NCI-H146 treated with DMSO at 0.1 percent for 48 hours (cell line): Measurements from ENCODE around the gene SNTG2.

Experiments used
- DNase-seq: peaks from one replicate; lab custom pipeline; 2025; ENCODE audit not compliant: unreplicated experiment; lab: John Stamatoyannopoulos, UW

Gene SNTG2

DNA sequence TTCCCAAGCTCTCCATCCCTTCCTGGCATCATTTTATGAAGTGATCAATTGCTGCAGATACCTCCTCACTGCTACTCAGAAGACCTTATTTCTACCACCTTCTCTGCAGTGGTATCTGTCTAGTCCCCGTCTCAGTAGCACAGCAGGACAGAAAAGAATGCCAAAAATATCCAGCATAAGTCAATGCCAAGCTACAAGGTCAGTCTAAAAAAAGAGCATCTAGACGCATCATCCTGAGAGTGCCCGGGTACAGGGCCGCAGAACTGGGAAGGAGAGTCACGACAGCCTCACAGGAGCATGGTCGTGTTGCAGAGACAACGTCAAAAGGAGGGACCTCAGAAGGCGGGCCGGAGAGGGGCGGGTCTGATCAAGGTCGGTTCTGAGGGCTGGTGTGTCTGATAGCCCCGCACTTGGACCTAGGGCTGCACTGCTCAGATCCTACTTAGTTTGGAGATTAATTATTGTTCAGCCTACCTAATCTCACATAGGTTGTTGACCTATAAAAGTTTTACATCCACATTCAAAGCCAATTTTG is 24.3 kb upstream of the SNTG2 start:
- no peak for DNase-seq

DNA sequence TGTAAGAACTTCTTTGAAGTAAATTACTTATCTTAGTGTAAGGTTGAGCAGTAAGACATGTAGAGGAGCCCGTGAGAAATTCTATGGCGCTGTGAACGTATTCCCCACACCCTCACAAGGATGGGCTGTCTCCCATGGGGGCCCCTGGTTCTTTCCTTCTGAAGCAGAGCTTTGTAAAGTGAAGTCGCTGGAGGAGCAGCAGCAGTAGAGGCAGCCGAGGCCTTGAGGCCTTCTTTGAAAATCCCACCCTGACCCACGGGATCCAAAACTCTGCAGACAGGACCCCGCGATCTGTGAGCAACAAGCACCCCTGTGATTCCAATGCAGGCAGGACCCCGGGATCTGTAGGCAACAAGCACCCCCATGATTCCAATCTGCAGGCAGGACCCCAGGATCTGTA is 23.8 kb upstream of the SNTG2 start:
- no peak for DNase-seq

DNA sequence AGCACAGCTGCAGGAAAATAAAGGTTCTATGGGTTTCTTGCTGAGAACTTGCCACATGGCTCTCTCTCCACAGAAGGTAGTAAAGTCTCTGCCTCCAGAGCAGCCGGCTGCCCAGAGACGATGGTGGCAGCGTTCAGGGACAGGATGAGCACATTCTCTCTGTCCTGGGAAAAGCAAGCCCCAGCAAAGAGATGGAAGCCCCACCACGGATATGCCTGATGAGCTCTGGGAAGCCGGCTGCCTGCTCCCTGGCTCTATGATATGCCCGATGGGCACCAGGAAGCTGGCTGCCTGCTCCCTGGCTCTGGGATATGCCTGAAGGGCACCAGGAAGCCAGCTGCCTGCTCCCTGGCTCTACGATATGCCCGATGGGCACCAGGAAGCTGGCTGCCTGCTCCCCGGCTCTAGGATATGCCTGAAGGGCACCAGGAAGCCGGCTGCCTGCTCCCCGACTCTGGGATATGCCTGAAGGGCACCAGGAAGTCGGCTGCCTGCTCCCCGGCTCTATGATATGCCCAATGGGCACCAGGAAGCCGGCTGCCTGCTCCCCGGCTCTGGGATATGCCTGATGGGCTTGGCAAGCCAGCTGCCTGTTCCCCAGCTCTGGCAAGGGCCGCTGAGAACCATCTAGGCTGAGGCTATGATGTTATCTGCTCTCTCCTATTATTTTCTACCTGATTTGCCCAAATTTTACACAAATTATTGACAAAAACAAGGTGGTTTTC is 21.5 kb upstream of the SNTG2 start:
- no peak for DNase-seq

DNA sequence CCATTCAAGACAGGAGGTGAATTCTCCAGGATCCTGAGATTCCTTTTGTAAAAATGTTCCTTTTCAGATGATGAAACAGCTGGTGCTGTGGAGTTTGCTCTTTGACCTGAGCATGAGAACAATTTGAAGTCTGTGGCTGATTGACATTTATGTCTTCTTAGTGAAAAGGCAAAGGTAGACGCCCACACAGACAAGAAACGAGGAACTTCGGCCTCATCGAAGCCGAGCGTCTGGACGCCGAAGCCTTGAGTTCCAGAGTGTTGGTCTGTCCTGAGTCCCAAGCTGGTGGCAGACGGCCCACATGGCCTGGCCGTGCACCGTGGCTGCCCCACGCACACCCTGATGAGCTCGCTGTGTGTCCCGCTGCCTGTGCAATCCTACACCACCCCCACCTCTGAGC is 20.7 kb upstream of the SNTG2 start:
- no peak for DNase-seq

DNA sequence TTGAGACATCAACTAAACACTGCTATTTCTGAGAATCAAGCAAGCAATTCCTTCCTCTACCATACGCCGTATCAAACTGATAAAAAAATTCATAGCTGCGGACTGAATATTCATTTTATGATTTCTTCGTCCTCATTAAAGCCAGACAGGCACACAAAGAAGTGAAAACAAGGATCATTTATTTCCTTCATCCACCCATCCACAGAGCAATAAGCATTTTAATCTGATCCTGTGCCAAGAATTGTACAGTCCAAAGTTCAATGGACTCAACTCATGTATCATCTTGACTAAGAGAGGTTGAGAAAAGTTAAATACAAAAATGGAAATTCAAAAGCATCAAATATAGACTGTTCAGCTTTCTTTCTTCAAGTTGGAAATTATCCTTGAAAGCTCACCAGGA is 19.7 kb upstream of the SNTG2 start:
- no peak for DNase-seq

DNA sequence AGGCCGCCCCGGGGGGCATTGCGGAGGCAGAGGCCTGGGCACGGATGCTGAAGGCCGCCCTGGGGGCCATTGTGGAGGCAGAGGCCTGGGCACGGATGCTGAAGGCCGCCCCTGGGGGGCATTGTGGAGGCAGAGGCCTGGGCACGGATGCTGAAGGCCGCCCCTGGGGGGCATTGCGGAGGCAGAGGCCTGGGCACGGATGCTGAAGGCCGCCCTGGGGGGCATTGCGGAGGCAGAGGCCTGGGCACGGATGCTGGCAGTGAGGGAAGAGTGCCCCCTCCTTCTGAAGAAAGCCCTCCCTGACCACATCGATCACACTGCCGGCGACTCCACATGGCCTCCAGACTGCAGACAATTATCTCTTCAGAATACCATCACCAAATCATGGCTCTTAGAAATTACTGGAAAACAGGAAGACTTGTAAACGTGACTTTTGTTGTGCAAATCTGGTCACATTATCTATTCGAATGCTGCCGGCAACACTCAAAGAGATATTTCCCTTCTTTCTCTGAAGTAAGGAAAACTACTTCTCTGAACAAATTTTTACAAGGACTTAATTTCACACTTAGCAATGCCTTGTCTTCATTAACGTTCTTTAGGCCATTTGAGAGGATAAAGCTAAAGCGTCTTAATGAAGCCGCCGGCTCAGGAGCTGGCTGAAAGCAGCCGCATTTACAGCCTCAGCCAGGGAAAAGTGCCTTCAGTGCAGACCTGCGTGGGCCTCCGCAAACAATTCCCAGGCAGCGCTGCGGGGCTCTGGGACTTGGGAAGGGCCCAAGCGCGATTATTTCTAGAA is 18.1 kb upstream of the SNTG2 start:
- DNase-seq, result no peak

DNA sequence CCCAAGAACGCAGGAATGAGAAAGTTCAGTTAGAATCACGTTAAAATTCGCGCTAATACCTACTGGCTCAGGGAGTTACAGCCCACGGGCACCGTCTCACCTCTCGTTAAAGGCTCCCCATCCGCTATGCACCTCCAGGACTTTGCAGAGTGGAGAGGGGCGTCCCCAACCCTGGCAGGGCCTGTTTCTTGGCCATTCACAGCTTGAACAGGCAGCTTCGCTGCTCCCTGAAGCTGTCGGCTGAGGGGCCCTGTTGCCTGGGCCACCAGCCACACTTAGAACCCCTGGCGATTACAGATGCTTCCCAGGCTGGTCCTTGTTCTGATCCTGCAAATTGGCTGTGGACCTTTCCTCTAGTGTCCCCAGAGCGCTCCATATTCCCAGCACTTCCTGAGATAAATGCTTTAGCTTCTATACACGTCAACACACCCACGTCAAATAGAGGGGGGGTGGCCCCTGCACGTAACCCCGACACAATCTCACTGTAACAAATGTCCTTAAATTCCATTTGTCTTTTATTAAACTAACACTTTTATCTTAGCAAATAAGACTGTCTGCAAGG is 16.8 kb upstream of the SNTG2 start:
- no peak for DNase-seq

DNA sequence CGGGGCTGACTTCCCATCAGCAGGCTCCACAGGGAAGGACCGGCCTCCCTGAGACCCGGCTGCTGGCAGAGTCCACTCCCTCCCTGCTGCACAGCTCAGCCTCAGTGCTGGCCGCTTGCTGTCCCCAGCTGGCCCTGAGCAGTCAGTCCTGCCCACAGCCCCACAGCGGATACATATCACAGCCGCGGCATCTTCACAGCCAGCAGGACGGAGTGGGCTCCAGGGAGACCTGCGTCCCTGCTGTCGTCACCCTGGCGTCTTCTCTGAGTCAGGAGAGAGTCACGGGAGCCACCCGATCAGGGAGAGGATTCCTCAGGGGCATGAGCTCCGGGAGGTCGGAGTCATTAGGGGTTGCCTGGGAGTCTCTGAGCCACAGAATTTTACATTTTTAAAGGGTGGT is 13.1 kb upstream of the SNTG2 start:
- no peak for DNase-seq

DNA sequence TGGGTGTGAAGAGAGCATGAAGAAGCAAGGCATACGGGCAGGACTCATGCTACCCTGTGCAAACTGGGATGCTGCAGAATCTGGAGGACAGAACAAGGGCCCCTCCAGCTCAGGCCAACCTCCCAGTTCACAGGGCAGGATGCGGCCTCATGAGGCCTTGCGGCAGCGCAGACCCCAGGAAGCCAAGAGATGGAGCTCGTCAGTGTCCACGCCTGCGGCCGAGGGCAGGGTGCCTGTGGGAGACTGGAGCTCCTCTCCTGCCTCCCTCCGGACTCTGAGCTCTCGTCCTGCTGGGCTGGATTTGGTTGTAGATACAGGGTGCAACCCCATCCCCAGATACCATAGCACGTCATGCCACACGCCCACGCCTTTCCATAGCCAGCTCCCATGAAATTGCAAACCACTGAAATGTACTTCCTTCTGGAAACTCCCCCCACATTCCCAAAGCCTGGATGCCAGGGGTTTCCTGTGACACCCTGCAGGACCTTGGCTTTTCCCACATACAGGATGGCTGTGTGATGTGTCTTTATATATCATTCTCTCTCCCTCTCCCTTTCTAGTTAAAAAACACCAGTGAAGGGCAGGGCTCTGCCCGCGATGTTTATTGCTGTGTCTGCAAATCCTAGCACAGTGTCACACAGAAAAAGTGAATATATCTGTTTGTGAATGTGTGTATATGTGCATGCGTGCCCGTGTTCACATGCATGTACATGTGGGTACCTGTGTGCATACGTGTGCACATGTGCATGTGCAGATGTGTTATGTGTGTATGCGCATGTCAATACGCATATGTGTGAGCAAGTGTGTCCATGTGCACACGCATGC is 12.3 kb upstream of the SNTG2 start:
- DNase-seq, result no peak

DNA sequence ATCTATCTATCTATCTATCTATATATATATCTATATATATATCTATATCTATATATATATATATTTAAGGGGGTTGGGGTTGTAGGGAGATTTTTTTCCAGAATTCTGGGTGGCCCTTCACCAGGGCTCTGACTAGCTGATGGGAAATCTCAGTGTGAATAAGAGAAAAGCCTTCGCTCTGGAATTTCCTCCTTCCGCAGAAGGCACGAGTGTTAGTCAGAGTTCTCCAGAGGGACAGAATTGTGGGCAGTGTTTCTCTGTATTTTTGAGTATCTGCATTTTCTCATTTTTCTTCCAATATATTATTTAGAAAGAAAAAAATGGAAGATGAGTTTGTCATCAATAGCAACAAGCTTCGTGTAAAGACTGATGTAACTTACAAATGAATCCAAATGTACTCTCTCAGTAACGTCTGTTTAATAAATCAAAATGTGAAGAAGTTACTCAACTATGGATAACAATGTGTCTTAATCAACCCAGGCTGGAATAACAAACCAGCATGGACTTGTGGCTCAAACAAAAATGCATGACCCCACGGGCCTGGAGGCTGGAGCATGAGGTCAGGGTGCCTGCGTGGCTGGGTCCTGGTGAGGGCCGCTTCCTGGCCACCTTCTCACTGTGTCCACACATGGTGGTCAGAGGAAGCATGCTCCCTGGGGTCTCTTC is 10.6 kb upstream of the SNTG2 start:
- no peak for DNase-seq

DNA sequence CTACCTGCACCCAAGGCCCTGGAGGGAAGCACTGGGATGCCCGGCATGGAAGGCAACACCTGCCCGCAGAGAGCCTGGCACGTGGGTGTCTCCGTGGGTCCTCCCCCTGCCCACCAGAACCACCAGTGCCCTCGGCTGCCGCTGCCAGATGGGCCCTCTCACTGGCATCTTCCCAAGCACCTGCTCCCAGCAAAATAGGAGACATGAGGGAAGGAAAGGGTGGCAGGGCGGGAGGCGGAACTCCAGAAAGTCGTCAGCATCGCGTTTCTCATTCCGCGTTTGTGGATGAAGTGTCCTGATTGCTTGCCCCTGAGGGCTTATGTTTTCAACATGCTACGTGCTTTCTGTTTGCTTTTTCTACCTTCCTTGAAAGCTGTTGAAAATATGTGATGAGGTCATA is 8.8 kb upstream of the SNTG2 start:
- DNase-seq, result no peak

DNA sequence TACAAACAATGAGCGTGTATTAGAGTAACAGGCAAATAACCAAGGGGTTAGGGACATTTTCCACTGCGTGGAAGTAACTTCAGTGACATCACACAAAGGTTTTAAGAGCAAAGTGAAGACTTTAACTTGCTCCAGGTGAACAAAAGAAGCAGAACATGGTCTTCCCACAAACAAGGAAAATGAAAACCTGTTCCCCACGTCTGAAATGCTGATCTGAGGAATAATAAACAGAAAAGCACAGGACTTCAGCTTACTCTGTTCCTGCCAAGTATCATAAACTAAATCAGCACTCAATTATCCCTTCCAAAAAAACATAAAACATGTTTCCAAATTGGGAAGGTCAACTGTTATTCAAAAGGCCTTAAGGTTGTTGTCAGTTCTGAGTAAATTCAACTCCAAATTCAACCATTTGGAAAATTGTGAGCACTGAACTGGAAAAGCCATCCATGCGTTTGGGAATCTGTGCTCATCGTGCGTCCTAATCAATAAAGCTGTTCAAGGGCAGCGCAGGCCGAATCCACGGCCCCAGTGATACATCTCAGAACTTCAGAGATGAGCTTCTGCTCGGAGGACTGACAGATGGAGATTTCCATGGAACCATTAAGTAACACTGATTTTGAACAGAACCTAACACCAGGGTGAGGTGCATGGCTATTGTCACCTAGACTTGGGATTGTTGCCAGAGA is 7.7 kb upstream of the SNTG2 start:
- no peak for DNase-seq

DNA sequence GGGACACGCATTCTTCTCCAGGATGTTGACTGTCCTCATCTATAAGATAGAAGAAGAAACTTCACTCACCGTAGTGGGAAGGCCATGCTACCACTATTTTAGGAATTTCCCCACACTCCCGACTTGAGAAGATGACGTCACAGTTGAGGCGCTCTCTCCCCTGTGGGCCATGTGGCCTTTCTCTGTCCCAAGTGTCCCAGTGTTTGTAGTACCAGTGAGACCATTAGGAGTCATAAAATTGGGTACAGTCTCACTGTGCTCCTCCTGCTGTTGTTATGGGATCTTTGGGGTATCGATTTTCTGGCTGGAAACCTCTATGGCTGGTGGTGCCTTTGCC is 7.2 kb upstream of the SNTG2 start:
- no peak for DNase-seq

DNA sequence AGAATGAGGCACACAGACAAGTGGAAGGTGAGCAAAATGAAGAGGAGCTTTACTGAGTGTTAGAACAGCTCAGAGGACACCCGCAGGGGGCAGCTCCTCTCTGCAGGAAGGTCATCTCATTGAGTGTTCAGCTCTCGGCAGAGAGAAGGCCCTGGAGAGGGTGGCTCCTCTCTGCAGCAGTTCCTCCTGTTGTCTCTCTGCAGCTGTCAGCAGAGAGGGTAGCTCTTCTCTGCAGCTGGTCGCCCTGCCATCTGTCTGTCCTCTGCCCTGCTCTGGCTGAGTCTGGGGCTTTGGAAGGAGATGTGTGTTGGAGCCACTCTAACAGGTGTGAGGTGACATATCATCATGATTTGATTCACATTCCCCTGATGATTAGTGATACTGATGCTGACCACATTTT is 6.8 kb upstream of the SNTG2 start:
- DNase-seq, result no peak

DNA sequence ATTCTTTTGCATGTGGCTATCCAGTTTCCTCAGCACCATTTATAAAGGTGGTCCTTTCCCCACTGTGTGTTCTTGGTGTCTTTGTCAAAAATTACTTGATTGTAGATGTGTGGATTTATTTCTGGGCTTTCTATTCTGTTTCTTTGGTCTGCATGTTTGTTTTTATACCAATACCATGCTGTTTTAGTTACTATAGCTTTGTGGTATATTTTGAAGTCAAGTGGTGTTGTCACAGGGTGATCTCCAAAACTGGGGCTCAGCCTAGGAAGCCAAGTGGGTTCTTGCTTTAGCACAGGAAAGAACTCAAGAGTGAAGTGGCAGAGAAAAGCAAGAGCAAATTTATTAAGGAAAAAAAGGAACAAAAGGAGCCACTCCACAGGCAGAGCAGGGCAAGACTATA is 6.0 kb upstream of the SNTG2 start:
- no peak for DNase-seq

DNA sequence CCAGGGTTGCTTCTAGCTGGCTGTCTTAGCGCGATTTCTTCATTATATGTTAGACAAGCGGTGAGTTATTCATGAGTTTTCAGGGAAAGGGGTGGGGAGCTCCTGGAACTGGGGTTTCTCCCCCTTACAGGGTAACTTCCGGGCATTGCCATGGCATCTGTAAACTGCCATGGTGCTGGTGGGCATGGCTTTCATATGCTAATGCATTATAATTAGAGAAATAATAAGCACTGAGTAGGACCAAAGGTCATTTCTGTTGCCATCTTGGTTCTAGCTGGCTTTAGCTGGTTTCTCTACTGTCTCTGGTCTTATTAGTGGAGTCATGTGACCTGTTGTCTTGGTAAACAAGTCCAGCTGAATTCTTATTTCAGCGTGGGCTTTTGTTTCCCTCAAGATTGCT is 5.5 kb upstream of the SNTG2 start:
- no peak for DNase-seq

DNA sequence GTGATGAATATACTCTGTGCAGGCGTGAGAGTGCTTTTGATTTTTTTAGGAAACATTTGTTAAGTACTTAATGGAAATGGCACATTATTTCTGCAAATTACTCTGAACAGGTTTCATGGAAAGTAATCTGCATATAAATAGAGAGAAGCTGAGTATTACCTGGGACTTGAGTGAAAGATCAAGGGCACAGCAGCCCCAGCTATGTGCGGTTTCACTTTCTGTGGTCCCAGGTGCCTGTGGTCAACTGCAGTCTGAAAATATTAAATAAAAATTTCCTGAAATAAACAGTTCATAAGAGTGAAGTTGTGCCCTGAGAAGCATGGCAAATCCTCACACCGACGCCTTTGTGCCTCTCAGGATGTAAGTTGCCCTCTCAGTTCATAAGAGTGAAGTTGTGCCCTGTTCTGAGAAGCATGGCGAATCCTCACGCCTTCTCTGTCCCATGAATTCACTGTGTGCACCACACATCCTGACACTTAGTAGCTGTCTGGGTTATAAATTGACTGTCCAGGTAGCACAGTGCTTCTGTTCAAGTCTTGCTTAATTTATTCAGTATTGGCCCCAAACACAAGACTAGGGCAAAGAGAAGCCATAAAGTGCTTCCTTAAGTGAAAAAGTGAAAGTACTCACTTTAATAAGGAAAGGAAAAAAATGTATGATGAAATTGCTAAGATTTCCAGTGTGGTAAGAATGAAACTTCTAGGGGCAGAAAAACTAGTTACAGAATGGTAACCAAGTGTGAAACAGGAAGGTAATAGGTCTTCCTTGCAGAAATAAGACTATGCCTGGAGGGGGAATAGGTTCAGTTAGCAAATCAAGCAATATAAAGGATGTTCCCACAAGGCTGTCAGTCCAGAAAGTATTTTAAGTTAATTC is 4.3 kb upstream of the SNTG2 start:
- DNase-seq, result no peak

DNA sequence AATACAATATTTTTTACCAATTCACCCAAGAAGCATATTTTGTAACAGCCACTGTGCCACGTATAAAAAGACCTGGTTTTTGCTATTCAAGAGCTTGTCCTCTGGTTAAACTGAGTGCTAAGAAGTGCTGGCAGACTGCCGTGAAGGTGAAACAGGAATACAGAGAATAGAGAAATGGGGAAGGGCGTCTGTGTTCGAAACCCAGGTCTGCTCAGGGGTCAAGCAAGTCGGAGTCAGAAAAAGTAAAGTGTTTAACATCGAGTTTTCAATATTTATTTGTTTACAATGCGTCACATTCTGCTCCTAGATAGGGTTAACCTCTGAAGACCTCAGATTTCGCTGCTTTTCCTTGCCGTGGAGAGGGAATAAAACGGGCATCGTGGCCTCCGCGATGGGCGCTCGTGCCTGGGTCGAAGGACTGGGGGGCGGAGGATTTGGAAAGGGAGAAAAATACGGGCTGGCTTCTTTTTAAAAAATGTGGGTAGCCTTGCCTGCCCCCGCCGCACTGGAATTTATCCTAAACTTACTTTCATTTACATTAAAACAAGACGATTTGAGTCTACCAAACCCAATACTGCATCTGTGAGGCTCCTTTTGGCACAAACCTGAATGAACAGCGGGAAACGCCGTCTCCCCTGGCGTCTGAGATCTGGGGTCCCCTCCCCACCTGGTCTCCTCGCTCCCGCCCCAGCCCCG is 1.1 kb upstream of the SNTG2 start:
- no peak for DNase-seq
